HCT116 (cell line): ENCODE measurements around the gene SLC4A5. TPM values are rescaled to one million over a fixed set of nuclear protein-coding genes. Genes with fewer than 3 reads are reported as not detected.

Experiments used
- ATAC-seq: fragments of 200-7000 bp; cut with Tn5 transposase; 2 replicates; pipeline ENCODE4 v1.9.1; 2020; ENCODE audit warnings: mild to moderate bottlenecking, moderate library complexity
- BruUV-seq: library from RNA; stranded (reverse); fragments of 400-500 nt; replicated peaks from 2 replicates; lab custom pipeline; 2021; lab: Mats Ljungman, UMichigan
- CTCF ChIA-PET: fragments of 300-600 bp; sonication (Branson Sonifier 250); formaldehyde crosslinking; loops from one replicate; lab custom pipeline; 2021; ENCODE audit warnings: antibody characterized with exemption; lab: Charles Lee
- POLR2A ChIA-PET: fragments of 300-600, 350-600 bp; sonication (Branson Sonifier 250); formaldehyde crosslinking; loops from one replicate; lab custom pipeline; 2021; ENCODE audit warnings: antibody characterized with exemption; lab: Charles Lee
- RAD21 ChIA-PET, 2 experiments: fragments of 300-600 bp; sonication (Branson Sonifier 250); formaldehyde crosslinking; loops; one replicate each; lab custom pipeline; 2023; ENCODE audit warnings: low total read pairs in 2 of 2; ENCODE audit not compliant: uncharacterized antibody in 2 of 2, unreplicated experiment in 2 of 2, low non-redundant PET in 1 of 2; lab: Charles Lee
- DNase-seq: peaks from one replicate; pipeline ENCODE4 v3.0.0-alpha.2; 2010; ENCODE audit warnings: low read depth, low spot score
- H2AFZ ChIP-seq: fragments of 200-600 bp; shearing (Covaris generic), sonication (generic); 2 replicates; pipeline ENCODE4 v1.6.1; 2017; ENCODE audit warnings: low read depth, mixed run types, mixed read lengths, antibody characterized with exemption, low read length; ENCODE audit not compliant: poor library complexity, severe bottlenecking
- H3K27ac ChIP-seq: 2 replicates; pipeline ENCODE4 v1.5.1; 2012; ENCODE audit warnings: low read depth, low read length
- H3K27me3 ChIP-seq: fragments of 200-600 bp; sonication (generic); 2 replicates; pipeline ENCODE4 v1.6.1; 2016; ENCODE audit warnings: mixed run types, low read length, mixed read lengths; ENCODE audit not compliant: insufficient read depth
- H3K36me3 ChIP-seq, 2 experiments: fragments of 200-500 bp in 1 of 2; fragments of 200-600 bp in 1 of 2; sonication (Bioruptor generic) in 1 of 2; sonication (generic) in 1 of 2; 2 replicates each; pipeline versions ENCODE4 v1.5.1 to v1.6.1; 2014 to 2016; ENCODE audit warnings: low read length in 2 of 2, inconsistent platforms in 1 of 2, mixed read lengths in 1 of 2, mixed run types in 1 of 2; ENCODE audit not compliant: insufficient read depth in 2 of 2, control insufficient read depth in 1 of 2
- H3K4me1 ChIP-seq, 2 experiments: fragments of 200-600 bp in 1 of 2; sonication (generic) in 1 of 2; 2 replicates each; pipeline versions ENCODE4 v1.5.1 to v1.6.1; 2012 to 2017; ENCODE audit warnings: low read length in 2 of 2, inconsistent platforms in 1 of 2, mild to moderate bottlenecking in 1 of 2, mixed read lengths in 1 of 2, mixed run types in 1 of 2, moderate library complexity in 1 of 2; ENCODE audit not compliant: insufficient read depth in 2 of 2, control insufficient read depth in 1 of 2
- H3K4me2 ChIP-seq: fragments of 200-600 bp; sonication (generic); 2 replicates; pipeline ENCODE4 v1.6.1; 2017; ENCODE audit warnings: mixed run types, low read length, mixed read lengths
- H3K4me3 ChIP-seq, 2 experiments: fragments of 200-600 bp in 1 of 2; sonication (generic) in 1 of 2; replicated peaks in 1 of 2; 2 replicates each; pipeline ENCODE4 v1.5.1; 2011 to 2016; ENCODE audit warnings: low read length in 2 of 2, control low read depth in 1 of 2, low read depth in 1 of 2, mild to moderate bottlenecking in 1 of 2, mixed read lengths in 1 of 2, mixed run types in 1 of 2
- H3K79me2 ChIP-seq: fragments of 200-600 bp; sonication (generic); 2 replicates; pipeline ENCODE4 v1.6.1; 2017; ENCODE audit warnings: mild to moderate bottlenecking, mixed run types, low read length, moderate library complexity, mixed read lengths; ENCODE audit not compliant: insufficient read depth
- H3K9ac ChIP-seq: fragments of 200-600 bp; sonication (generic); 2 replicates; pipeline ENCODE4 v1.6.1; 2016; ENCODE audit warnings: low read length, mixed read lengths
- H3K9me2 ChIP-seq: fragments of 200-600 bp; sonication (generic), shearing (Covaris generic); 2 replicates; pipeline ENCODE4 v1.6.1; 2017; ENCODE audit warnings: mixed run types, mild to moderate bottlenecking, moderate library complexity; ENCODE audit not compliant: insufficient read depth
- H3K9me3 ChIP-seq, 2 experiments: fragments of 200-500 bp in 1 of 2; fragments of 200-600 bp in 1 of 2; sonication (Bioruptor generic) in 1 of 2; sonication (generic) in 1 of 2; 2 replicates each; pipeline ENCODE4 v1.6.1; 2014 to 2017; ENCODE audit warnings: low read length in 2 of 2, mixed read lengths in 2 of 2, inconsistent platforms in 1 of 2, low read depth in 1 of 2, mild to moderate bottlenecking in 1 of 2, mixed run types in 1 of 2, moderate library complexity in 1 of 2; ENCODE audit not compliant: control insufficient read depth in 1 of 2, insufficient read depth in 1 of 2
- H4K20me1 ChIP-seq: fragments of 200-600 bp; sonication (generic), shearing (Covaris generic); 2 replicates; pipeline ENCODE4 v1.6.1; 2017; ENCODE audit warnings: mixed run types, mild to moderate bottlenecking, moderate library complexity; ENCODE audit not compliant: insufficient read depth
- CEBPB ChIP-seq: IDR thresholded peaks from 2 replicates; pipeline ENCODE4 v1.6.1; 2012; ENCODE audit warnings: low read depth
- EGR1 ChIP-seq: IDR thresholded peaks from 2 replicates; pipeline ENCODE4 v1.6.1; 2012; ENCODE audit warnings: low read depth
- ELF1 ChIP-seq: IDR thresholded peaks from 2 replicates; pipeline ENCODE4 v1.6.1; 2012; ENCODE audit warnings: low read depth, borderline replicate concordance
- EZH2 ChIP-seq: fragments of 200-600 bp; sonication (generic); IDR thresholded peaks from 2 replicates; pipeline ENCODE4 v1.6.1; 2017; ENCODE audit warnings: antibody characterized with exemption, mixed run types
- FOSL1 ChIP-seq: IDR thresholded peaks from 2 replicates; pipeline ENCODE4 v1.6.1; 2012; ENCODE audit warnings: low read depth
- JUND ChIP-seq: IDR thresholded peaks from 2 replicates; pipeline ENCODE4 v1.6.1; 2012
- POLR2A ChIP-seq: IDR thresholded peaks from 2 replicates; pipeline ENCODE4 v1.7.0; 2011; ENCODE audit warnings: borderline replicate concordance; ENCODE audit not compliant: insufficient read depth, insufficient read length; ENCODE audit errors: extremely low read depth
- POLR2AphosphoS5 ChIP-seq: IDR thresholded peaks from 2 replicates; pipeline ENCODE4 v1.6.1; 2011; ENCODE audit warnings: mild to moderate bottlenecking, low read depth, low read length, moderate library complexity
- RAD21 ChIP-seq: IDR thresholded peaks from 2 replicates; pipeline ENCODE4 v1.6.1; 2012; ENCODE audit warnings: low read depth, mild to moderate bottlenecking
- SIN3A ChIP-seq: IDR thresholded peaks from 2 replicates; pipeline ENCODE4 v1.6.1; 2012; ENCODE audit warnings: low read depth
- SP1 ChIP-seq: IDR thresholded peaks from 2 replicates; pipeline ENCODE4 v1.6.1; 2012; ENCODE audit warnings: low read depth
- SRF ChIP-seq: IDR thresholded peaks from 2 replicates; pipeline ENCODE4 v1.6.1; 2012; ENCODE audit warnings: low read depth
- YY1 ChIP-seq: IDR thresholded peaks from 2 replicates; pipeline ENCODE4 v1.6.1; 2011; ENCODE audit warnings: low read length, low read depth, moderate library complexity, mild to moderate bottlenecking; ENCODE audit not compliant: insufficient replicate concordance; ENCODE audit errors: extremely low read depth
- ZBTB33 ChIP-seq: IDR thresholded peaks from 2 replicates; pipeline ENCODE4 v1.6.1; 2011; ENCODE audit warnings: mild to moderate bottlenecking, low read length, moderate library complexity; ENCODE audit not compliant: insufficient replicate concordance; ENCODE audit errors: extremely low read depth
- ZFX ChIP-seq: fragments of 450-650 bp; IDR thresholded peaks from 2 replicates; pipeline ENCODE4 v1.6.1; 2017
- intact Hi-C: fragments of 100-400 bp; cut with micrococcal nuclease; formaldehyde crosslinking; loops from 2 replicates; pipeline ENCODE4 v1.10.0; 2022
- total RNA-seq: library from RNA; stranded (reverse); gene quantifications from one replicate; pipeline ENCODE4 v1.2.1, GENCODE V29; 2021; ENCODE audit not compliant: unreplicated experiment
- TF ChIP-seq, protein P1 (sequence below), 3 experiments: fragments of 200-600 bp in 1 of 3; sonication (generic) in 1 of 3; IDR thresholded peaks in 2 of 3; conservative IDR thresholded peaks in 1 of 3; 2 replicates each; pipeline ENCODE4 v1.5.1; 2012 to 2017; ENCODE audit warnings: low read depth in 2 of 3, low read length in 2 of 3, antibody characterized with exemption in 1 of 3, borderline replicate concordance in 1 of 3, control low read depth in 1 of 3, mild to moderate bottlenecking in 1 of 3, mixed read lengths in 1 of 3, mixed run types in 1 of 3, moderate library complexity in 1 of 3; ENCODE audit not compliant: insufficient read depth in 1 of 3
- TF ChIP-seq, protein P2 (sequence below): IDR thresholded peaks from 2 replicates; pipeline ENCODE4 v1.6.1; 2012
- TF ChIP-seq, protein P3 (sequence below): IDR thresholded peaks from 2 replicates; pipeline ENCODE4 v1.6.1; 2012; ENCODE audit warnings: low read depth

SLC4A5 gene
- total RNA-seq, 1 experiment from 2014 or later, result 0.91 TPM

DNA sequence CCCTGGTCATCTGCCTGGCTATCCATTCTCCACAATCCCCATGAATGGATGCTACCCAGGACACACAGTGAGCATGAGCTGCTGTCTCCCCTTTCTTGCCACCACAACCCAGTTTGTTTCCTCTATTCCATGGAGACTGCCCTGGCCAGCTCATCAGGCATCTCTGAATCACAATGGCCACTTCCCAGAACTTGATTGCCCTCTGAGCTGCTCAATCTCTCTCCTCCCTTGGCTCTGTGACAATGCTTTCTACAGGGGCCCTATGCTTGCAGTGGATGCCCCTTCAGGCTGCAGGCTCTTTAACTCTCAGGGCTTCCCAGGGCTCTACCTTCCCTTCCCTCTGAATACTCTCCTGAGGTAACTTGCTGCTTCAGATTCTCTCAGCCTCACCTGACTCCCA is 14.4 kb upstream of the SLC4A5 start:
- CTCF ChIA-PET, result no interaction called here
- Histone ChIP-seq H3K9me2 (no peaks in the 10 kb centered on the region), H2AFZ (no peak overlapping the region), H3K4me1 (no peaks in the 10 kb centered on the region), H3K9me3 (no peaks in the 10 kb centered on the region), H3K27ac (no peak overlapping the region), H3K36me3 (peaks cover 16 to 20% of the 10 kb centered on the region in 2 experiments; a peak in 3 of 4 replicates), H3K4me2 (no peak overlapping the region), H3K4me3 (no peak overlapping the region), H4K20me1 (no peaks in the 10 kb centered on the region), H3K79me2 (no peaks in the 10 kb centered on the region), H3K27me3 (no peaks in the 10 kb centered on the region), H3K9ac (no peak overlapping the region)
- ATAC-seq, result no peak
- no peak for DNase-seq
- no TSS peak for BruUV-seq
- no peak for TF ChIP-seq POLR2A
- no peak for TF ChIP-seq ZFX
- no peak for TF ChIP-seq SRF
- TF ChIP-seq EZH2, result no peak
- TF ChIP-seq SIN3A, result no peak
- no peak for TF ChIP-seq ELF1
- no peak for TF ChIP-seq ZBTB33
- TF ChIP-seq SP1, result no peak
- no peak for TF ChIP-seq EGR1
- no peak for TF ChIP-seq YY1
- TF ChIP-seq FOSL1, result no peak
- no peak for TF ChIP-seq JUND
- TF ChIP-seq, protein P1, sequence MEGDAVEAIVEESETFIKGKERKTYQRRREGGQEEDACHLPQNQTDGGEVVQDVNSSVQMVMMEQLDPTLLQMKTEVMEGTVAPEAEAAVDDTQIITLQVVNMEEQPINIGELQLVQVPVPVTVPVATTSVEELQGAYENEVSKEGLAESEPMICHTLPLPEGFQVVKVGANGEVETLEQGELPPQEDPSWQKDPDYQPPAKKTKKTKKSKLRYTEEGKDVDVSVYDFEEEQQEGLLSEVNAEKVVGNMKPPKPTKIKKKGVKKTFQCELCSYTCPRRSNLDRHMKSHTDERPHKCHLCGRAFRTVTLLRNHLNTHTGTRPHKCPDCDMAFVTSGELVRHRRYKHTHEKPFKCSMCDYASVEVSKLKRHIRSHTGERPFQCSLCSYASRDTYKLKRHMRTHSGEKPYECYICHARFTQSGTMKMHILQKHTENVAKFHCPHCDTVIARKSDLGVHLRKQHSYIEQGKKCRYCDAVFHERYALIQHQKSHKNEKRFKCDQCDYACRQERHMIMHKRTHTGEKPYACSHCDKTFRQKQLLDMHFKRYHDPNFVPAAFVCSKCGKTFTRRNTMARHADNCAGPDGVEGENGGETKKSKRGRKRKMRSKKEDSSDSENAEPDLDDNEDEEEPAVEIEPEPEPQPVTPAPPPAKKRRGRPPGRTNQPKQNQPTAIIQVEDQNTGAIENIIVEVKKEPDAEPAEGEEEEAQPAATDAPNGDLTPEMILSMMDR (IDR thresholded peaks at IDR 0.05 in 2 of 3, conservative IDR thresholded peaks at IDR 0.05 in 1 of 3; ENCODE audit: borderline replicate concordance in 1 of 3, insufficient read depth in 1 of 3, low read depth in 2 of 3, low read length in 2 of 3), result no peak
- TF ChIP-seq CEBPB, result no peak
- TF ChIP-seq, protein P2, sequence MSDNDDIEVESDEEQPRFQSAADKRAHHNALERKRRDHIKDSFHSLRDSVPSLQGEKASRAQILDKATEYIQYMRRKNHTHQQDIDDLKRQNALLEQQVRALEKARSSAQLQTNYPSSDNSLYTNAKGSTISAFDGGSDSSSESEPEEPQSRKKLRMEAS, result no peak
- TF ChIP-seq, protein P3, sequence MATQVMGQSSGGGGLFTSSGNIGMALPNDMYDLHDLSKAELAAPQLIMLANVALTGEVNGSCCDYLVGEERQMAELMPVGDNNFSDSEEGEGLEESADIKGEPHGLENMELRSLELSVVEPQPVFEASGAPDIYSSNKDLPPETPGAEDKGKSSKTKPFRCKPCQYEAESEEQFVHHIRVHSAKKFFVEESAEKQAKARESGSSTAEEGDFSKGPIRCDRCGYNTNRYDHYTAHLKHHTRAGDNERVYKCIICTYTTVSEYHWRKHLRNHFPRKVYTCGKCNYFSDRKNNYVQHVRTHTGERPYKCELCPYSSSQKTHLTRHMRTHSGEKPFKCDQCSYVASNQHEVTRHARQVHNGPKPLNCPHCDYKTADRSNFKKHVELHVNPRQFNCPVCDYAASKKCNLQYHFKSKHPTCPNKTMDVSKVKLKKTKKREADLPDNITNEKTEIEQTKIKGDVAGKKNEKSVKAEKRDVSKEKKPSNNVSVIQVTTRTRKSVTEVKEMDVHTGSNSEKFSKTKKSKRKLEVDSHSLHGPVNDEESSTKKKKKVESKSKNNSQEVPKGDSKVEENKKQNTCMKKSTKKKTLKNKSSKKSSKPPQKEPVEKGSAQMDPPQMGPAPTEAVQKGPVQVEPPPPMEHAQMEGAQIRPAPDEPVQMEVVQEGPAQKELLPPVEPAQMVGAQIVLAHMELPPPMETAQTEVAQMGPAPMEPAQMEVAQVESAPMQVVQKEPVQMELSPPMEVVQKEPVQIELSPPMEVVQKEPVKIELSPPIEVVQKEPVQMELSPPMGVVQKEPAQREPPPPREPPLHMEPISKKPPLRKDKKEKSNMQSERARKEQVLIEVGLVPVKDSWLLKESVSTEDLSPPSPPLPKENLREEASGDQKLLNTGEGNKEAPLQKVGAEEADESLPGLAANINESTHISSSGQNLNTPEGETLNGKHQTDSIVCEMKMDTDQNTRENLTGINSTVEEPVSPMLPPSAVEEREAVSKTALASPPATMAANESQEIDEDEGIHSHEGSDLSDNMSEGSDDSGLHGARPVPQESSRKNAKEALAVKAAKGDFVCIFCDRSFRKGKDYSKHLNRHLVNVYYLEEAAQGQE, result no peak
- TF ChIP-seq POLR2AphosphoS5, result no peak
- no peak for TF ChIP-seq RAD21
- intact Hi-C loops, result no loop called here
- RAD21 ChIA-PET, result no interaction called here
- POLR2A ChIA-PET, result no interaction called here
